ENCODE results near the gene ADGRG2.

DNA sequence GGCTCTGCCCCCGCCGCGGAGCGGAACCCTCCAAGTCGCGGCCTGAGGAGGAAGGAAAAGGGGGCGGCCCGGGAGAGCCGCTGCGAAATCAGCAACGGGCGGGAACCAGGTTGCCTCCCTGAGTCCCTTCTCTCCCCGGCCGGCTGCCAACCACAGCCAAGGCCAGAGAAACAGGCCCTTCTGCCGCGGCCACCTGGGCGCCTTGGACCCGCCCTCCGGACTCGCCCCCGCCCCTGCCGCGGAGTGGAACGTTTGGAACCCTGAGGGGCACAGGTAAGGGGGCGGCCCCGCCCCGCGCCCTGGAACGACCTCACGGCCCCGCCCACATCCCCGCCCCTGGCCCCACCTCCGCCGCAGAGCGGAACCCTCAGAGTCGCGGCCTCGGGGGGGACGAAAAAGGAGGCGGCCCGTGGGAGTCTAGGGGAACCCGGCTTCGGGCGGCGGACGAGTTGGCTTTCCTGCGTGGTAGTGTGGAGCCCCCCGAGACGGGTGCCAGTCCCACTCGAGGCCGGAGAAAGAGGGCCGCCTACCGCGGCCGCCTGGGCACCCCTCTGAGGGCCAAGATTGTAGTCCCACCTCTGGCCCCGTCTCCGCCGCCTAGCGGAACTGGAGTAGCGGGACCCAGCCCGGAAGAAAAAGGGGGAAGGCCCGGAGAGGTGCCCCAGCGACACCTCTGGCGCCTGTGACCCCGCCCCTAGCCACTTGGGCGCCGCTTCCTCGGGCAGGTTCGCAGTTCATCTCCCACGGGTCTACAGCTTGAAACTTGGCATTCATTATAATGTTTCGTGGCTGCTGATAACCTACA is 137.7 kb downstream of the ADGRG2 start:
- TF ChIP-seq, protein P1, sequence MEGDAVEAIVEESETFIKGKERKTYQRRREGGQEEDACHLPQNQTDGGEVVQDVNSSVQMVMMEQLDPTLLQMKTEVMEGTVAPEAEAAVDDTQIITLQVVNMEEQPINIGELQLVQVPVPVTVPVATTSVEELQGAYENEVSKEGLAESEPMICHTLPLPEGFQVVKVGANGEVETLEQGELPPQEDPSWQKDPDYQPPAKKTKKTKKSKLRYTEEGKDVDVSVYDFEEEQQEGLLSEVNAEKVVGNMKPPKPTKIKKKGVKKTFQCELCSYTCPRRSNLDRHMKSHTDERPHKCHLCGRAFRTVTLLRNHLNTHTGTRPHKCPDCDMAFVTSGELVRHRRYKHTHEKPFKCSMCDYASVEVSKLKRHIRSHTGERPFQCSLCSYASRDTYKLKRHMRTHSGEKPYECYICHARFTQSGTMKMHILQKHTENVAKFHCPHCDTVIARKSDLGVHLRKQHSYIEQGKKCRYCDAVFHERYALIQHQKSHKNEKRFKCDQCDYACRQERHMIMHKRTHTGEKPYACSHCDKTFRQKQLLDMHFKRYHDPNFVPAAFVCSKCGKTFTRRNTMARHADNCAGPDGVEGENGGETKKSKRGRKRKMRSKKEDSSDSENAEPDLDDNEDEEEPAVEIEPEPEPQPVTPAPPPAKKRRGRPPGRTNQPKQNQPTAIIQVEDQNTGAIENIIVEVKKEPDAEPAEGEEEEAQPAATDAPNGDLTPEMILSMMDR (IDR thresholded peaks at IDR 0.05), result peak in 2 of 3 donors; percentile 68 to 69
- TF ChIP-seq POLR2AphosphoS5 (IDR thresholded peaks at IDR 0.05) (peak in 1 of 3 donors; percentile 9), POLR2A (IDR thresholded peaks at IDR 0.05) (no peak)

Measured in breast epithelium (tissue), 3 donors.